Esophagus muscularis mucosa (tissue), 4 donors: ENCODE measurements around the gene RBM19. TPM values are rescaled to one million over a fixed set of nuclear protein-coding genes. Genes with fewer than 3 reads are reported as not detected.

Experiments
- DNase-seq: peaks from one replicate; pipeline ENCODE4 v3.0.0-alpha.2; 2017; ENCODE audit errors: extremely low spot score
- H3K27ac ChIP-seq, 4 donors: fragments of 200-600 bp; sonication (generic); replicated peaks in 1 of 4; 1 replicate in 3 of 4; 2 replicates in 1 of 4; pipeline ENCODE4 v1.5.1; 2016 to 2019; ENCODE audit warnings: mild to moderate bottlenecking in 1 of 4
- H3K27me3 ChIP-seq, 4 donors: fragments of 200-600 bp; sonication (generic); one replicate each; pipeline versions ENCODE4 v1.5.1 to v1.6.0; 2016 to 2019
- H3K36me3 ChIP-seq, 4 donors: fragments of 200-600 bp; sonication (generic); one replicate each; pipeline ENCODE4 v1.5.1; 2016 to 2019
- H3K4me1 ChIP-seq, 4 donors: fragments of 200-600 bp; sonication (generic); one replicate each; pipeline ENCODE4 v1.5.1; 2016 to 2019
- H3K4me3 ChIP-seq, 4 donors: fragments of 200-600 bp; sonication (generic); 1 replicate in 2 of 4; 2 replicates in 2 of 4; pipeline ENCODE4 v1.5.1; 2016 to 2019; ENCODE audit warnings: mild to moderate bottlenecking in 4 of 4, moderate library complexity in 1 of 4
- H3K9me3 ChIP-seq, 4 donors: fragments of 200-600 bp; sonication (generic); 1 replicate in 3 of 4; 2 replicates in 1 of 4; pipeline ENCODE4 v1.5.1; 2016 to 2019
- EP300 ChIP-seq: sonication (generic); formaldehyde crosslinking; IDR thresholded peaks from one replicate; pipeline ENCODE4 v1.6.1; 2017; ENCODE audit warnings: antibody characterized with exemption
- POLR2A ChIP-seq: fragments of 450-650 bp; IDR thresholded peaks from one replicate; pipeline ENCODE4 v1.6.1; 2017; ENCODE audit warnings: antibody characterized with exemption, moderate library complexity, mild to moderate bottlenecking, low read depth
- POLR2AphosphoS5 ChIP-seq, 2 donors: sonication (generic); formaldehyde crosslinking; IDR thresholded peaks; one replicate each; pipeline ENCODE4 v1.6.1; 2017; ENCODE audit warnings: antibody characterized with exemption in 2 of 2
- WGBS: methylation state at CpG from one replicate; pipeline ENCODE4 v1.1.5; 2018; 5-methylcytosine and 5-hydroxymethylcytosine counted together
- intact Hi-C: fragments of 100-400 bp; cut with DNase I; formaldehyde crosslinking; loops from one replicate; pipeline ENCODE4 v1.15.1; 2023
- total RNA-seq, 4 donors: library from RNA; depleted of rRNA; stranded (reverse); fragments of >200 nt; gene quantifications; one replicate each; pipeline versions ENCODE4 v1.1.0 to v1.2.1, GENCODE V29; 2016
- TF ChIP-seq, protein P1 (sequence below), 3 experiments: fragments of 200-600 bp in 2 of 3; fragments of 450-650 bp in 1 of 3; sonication (generic) in 2 of 3; IDR thresholded peaks; one replicate each; pipeline ENCODE4 v1.5.1; 2017 to 2019; ENCODE audit warnings: antibody characterized with exemption in 3 of 3, mild to moderate bottlenecking in 2 of 3, moderate library complexity in 1 of 3

The RBM19 gene
- total RNA-seq, 4 donors from 2014 or later = 26.7 to 40.0 (median 27.4) TPM

DNA sequence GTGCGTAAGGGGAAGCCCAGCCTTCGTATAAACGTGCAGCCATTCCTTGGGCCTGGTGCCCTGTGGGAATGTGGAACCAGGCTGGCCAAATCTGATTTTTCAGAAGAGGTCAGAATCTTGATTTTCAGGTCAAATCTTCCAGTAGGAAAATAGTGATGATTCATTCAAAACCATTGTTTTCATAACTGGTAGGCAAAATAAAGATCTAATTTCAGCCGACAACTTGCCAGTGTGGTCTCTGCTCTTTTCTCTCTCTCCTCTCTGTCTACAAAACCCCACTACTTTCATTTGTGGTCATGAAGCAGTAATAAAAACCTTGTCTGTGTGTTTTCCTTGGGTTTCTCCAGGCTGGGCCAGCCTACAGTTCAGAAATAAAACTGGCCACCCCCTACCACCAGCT is 135.1 kb downstream of the RBM19 start:
- intact Hi-C loops = no loop called here
- no peaks in the 10 kb centered on the region for H3K4me1 ChIP-seq
- WGBS = 84% methylated on average over 4 of the region's 4 CpGs

DNA sequence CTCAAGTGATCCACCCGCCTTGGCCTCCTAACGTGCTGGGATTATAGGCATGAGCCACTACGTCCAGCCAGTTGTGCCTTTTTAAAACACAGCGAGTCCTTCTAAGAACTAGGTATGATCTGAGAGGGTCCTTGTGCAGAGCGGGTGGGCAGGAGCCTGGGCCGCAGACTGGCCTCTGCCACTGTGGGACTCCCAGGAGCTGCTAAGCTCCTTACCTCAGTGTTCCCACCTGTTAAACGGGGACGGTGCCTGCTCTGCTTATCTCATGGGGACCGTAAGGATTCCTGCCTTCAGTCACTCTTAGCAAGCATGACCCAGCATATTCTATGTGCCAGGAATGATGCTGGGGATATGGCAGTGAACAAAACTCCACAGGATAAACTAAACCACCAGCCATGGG is 136.9 kb downstream of the RBM19 start:
- Histone ChIP-seq H3K27me3 (no peaks in the 10 kb centered on the region), H3K4me1 (no peaks in the 10 kb centered on the region), H3K4me3 (no peak overlapping the region), H3K9me3 (no peaks in the 10 kb centered on the region), H3K36me3 (peaks cover 0 to 13% (median 5%) of the 10 kb centered on the region in 4 donors), H3K27ac (no peak overlapping the region)
- WGBS = 94% methylated on average over 9 of the region's 9 CpGs
- no peak for DNase-seq
- intact Hi-C loops = no loop called here
- TF ChIP-seq POLR2AphosphoS5 (IDR thresholded peaks at IDR 0.05) = no peak
- no peak for TF ChIP-seq EP300
- TF ChIP-seq, protein P1, sequence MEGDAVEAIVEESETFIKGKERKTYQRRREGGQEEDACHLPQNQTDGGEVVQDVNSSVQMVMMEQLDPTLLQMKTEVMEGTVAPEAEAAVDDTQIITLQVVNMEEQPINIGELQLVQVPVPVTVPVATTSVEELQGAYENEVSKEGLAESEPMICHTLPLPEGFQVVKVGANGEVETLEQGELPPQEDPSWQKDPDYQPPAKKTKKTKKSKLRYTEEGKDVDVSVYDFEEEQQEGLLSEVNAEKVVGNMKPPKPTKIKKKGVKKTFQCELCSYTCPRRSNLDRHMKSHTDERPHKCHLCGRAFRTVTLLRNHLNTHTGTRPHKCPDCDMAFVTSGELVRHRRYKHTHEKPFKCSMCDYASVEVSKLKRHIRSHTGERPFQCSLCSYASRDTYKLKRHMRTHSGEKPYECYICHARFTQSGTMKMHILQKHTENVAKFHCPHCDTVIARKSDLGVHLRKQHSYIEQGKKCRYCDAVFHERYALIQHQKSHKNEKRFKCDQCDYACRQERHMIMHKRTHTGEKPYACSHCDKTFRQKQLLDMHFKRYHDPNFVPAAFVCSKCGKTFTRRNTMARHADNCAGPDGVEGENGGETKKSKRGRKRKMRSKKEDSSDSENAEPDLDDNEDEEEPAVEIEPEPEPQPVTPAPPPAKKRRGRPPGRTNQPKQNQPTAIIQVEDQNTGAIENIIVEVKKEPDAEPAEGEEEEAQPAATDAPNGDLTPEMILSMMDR (IDR thresholded peaks at IDR 0.05) = no peak
- TF ChIP-seq POLR2A = no peak

More for the DNA sequence above, 135.1 kb downstream of the RBM19 start:
- Histone ChIP-seq H3K27me3 (no peaks in the 10 kb centered on the region), H3K27ac (no peak overlapping the region), H3K36me3 (peaks cover 0 to 15% (median 7%) of the 10 kb centered on the region in 4 donors), H3K9me3 (no peaks in the 10 kb centered on the region), H3K4me3 (no peak overlapping the region)
- no peak for TF ChIP-seq EP300
- TF ChIP-seq, protein P1 (IDR thresholded peaks at IDR 0.05) = no peak
- DNase-seq = no peak

DNA sequence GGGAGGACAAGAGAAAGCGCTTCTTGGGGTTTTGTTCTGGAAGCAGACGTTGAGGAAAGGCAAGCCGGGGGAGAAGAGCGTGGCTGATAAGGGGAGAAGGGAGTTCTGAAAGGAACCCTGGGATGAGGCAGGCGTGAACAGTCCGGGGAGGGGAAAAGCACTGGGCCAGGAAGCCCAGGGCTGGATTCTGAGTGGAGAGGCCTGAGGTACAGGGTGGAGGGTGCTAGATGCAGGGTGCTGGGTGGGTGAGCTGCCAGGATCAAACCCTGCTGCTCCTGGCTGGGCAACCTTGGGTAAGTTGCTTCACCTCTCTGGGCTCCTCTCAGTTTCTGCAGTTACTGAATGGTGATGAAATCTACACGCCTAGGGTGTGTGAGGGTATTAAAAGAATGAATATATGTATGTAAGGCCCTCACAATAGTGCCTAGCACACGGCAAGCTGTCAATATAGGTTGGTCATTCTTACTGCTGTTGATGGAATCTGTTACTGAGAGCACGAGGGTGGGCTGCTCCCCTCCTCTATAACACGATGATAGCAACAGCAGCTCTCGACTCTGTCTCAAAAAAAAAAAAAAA is 138.5 kb downstream of the RBM19 start:
- intact Hi-C loops = no loop called here
- WGBS = 77% methylated on average over 11 of the region's 11 CpGs
- no peak for DNase-seq
- Histone ChIP-seq H3K36me3 (peaks cover 0 to 25% (median 13%) of the 10 kb centered on the region in 4 donors), H3K27ac (no peak overlapping the region), H3K4me1 (no peaks in the 10 kb centered on the region), H3K4me3 (no peak overlapping the region), H3K9me3 (no peaks in the 10 kb centered on the region), H3K27me3 (no peaks in the 10 kb centered on the region)
- no peak for TF ChIP-seq POLR2A
- TF ChIP-seq, protein P1 (IDR thresholded peaks at IDR 0.05) = no peak
- TF ChIP-seq POLR2AphosphoS5 (IDR thresholded peaks at IDR 0.05) = no peak
- TF ChIP-seq EP300 = no peak

DNA sequence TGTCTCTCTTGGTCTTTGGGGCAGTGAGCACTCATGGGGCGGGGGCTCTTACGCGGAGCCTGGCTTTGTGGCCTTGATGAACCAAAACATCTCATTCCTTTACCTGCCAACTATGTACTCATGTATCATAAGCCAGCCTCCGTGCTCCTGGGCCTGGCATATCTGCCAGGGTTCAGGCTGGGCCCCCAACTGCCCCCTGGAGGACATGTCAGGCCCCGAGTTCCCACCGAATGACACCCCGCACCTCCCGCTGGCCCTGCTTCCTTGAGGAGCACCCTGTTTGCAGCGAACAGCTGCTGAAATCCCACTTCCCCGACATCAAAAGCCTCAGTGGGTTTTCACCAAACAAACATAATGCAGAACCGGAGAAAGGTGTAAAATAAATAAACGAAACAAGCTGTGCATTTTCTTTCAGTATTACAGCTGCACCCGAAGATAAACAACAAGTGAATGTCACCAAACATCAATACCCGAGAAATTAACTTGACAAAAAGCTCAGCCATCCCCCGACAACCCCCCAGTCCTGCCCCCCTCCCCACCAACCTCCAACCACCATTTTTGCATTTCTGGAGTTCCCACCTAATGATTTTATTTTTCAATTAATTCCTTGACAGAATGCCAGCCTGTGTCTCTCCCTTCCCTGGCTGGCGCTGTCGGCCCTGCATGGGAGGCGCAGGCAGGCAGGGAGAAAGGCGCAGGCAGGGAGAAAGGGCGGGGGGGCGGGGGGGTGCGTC is 139.2 kb downstream of the RBM19 start:
- WGBS = 86% methylated on average over 19 of the region's 22 CpGs
- no peak for DNase-seq
- no peaks in the 10 kb centered on the region for H3K27me3 ChIP-seq

More for the DNA sequence above, 139.2 kb downstream of the RBM19 start:
- Histone ChIP-seq H3K9me3 (no peaks in the 10 kb centered on the region), H3K36me3 (peaks cover 0 to 31% (median 16%) of the 10 kb centered on the region in 4 donors), H3K4me3 (no peak overlapping the region), H3K4me1 (no peaks in the 10 kb centered on the region), H3K27ac (no peak overlapping the region)
- TF ChIP-seq POLR2A (no peak), EP300 (no peak), POLR2AphosphoS5 (IDR thresholded peaks at IDR 0.05) (no peak)
- TF ChIP-seq, protein P1 (IDR thresholded peaks at IDR 0.05) = no peak
- intact Hi-C loops = no loop called here
